Liver (tissue), 9 donors: ENCODE results near the gene PLCG2. TPM values are rescaled to one million over a fixed set of nuclear protein-coding genes. Genes with fewer than 3 reads are reported as not detected.

Experiments used
- DNase-seq: peaks from one replicate; pipeline ENCODE4 v3.0.0-alpha.2; 2017; ENCODE audit warnings: low spot score
- H3K27ac ChIP-seq, 2 donors: one replicate each; pipeline ENCODE4 v1.7.0; 2013; ENCODE audit warnings: inconsistent platforms in 2 of 2, low read length in 2 of 2, control low read depth in 1 of 2, low read depth in 1 of 2, mild to moderate bottlenecking in 1 of 2
- H3K27me3 ChIP-seq, 4 donors: one replicate each; pipeline versions ENCODE4 v1.6.1 to v1.7.0; 2013; ENCODE audit warnings: low read length in 3 of 4, inconsistent platforms in 1 of 4, mild to moderate bottlenecking in 1 of 4, moderate library complexity in 1 of 4; ENCODE audit not compliant: control insufficient read depth in 4 of 4, insufficient read depth in 4 of 4
- H3K36me3 ChIP-seq, 4 donors: one replicate each; pipeline versions ENCODE4 v1.6.1 to v1.7.0; 2013; ENCODE audit warnings: low read length in 3 of 4, mild to moderate bottlenecking in 3 of 4, low read depth in 1 of 4, moderate library complexity in 1 of 4; ENCODE audit not compliant: control insufficient read depth in 4 of 4, insufficient read depth in 3 of 4
- H3K4me1 ChIP-seq, 4 donors: one replicate each; pipeline versions ENCODE4 v1.6.1 to v1.7.0; 2013; ENCODE audit warnings: low read length in 3 of 4, mild to moderate bottlenecking in 3 of 4, moderate library complexity in 1 of 4; ENCODE audit not compliant: control insufficient read depth in 4 of 4, insufficient read depth in 4 of 4
- H3K4me3 ChIP-seq, 3 donors: one replicate each; pipeline versions ENCODE4 v1.6.1 to v1.7.0; 2013; ENCODE audit warnings: low read length in 3 of 3, control low read depth in 1 of 3, low read depth in 1 of 3, mild to moderate bottlenecking in 1 of 3
- H3K9ac ChIP-seq, 2 donors: one replicate each; pipeline ENCODE4 v1.7.0; 2013; ENCODE audit warnings: low read length in 2 of 2, mild to moderate bottlenecking in 2 of 2, moderate library complexity in 2 of 2, control low read depth in 1 of 2, low read depth in 1 of 2
- H3K9me3 ChIP-seq, 4 donors: one replicate each; pipeline versions ENCODE4 v1.6.1 to v1.7.0; 2013; ENCODE audit warnings: low read length in 3 of 4; ENCODE audit not compliant: control insufficient read depth in 4 of 4
- EGR1 ChIP-seq, 2 donors: IDR thresholded peaks; 2 replicates each; pipeline ENCODE4 v1.6.1; 2016 to 2018; ENCODE audit warnings: antibody characterized with exemption in 2 of 2, low read depth in 2 of 2
- FOXA1 ChIP-seq: IDR thresholded peaks from 2 replicates; pipeline ENCODE4 v1.6.1; 2016; ENCODE audit warnings: antibody characterized with exemption
- FOXA2 ChIP-seq: IDR thresholded peaks from 2 replicates; pipeline ENCODE4 v1.6.1; 2016; ENCODE audit warnings: antibody characterized with exemption
- GABPA ChIP-seq, 2 donors: IDR thresholded peaks in 1 of 2; conservative IDR thresholded peaks in 1 of 2; 2 replicates each; pipeline ENCODE4 v1.6.1; 2016; ENCODE audit warnings: antibody characterized with exemption in 2 of 2, mild to moderate bottlenecking in 1 of 2, moderate library complexity in 1 of 2
- TAF1 ChIP-seq: conservative IDR thresholded peaks from 2 replicates; pipeline ENCODE4 v1.6.1; 2016; ENCODE audit warnings: antibody characterized with exemption, mild to moderate bottlenecking
- ZBTB33 ChIP-seq: IDR thresholded peaks from 2 replicates; pipeline ENCODE4 v1.6.1; 2016; ENCODE audit warnings: antibody characterized with exemption
- WGBS: extraction: QIAGEN DNeasy Blood & Tissue Kit; methylation state at CpG from one replicate; pipeline ENCODE4 v1.1.7; 2013; 5-methylcytosine and 5-hydroxymethylcytosine counted together
- polyA plus RNA-seq, 2 donors: library from polyadenylated mRNA; stranded (reverse) in 1 of 2; unstranded in 1 of 2; fragments of 200-250 nt in 1 of 2; fragments of >200 nt in 1 of 2; fragmentation: Nextera tagmentation in 1 of 2; extraction: Ambion mirVana in 1 of 2; gene quantifications; one replicate each; pipeline versions ENCODE4 v1.2.1 to v1.2.3, GENCODE V29; 2013 to 2015
- total RNA-seq, 2 donors: library from RNA; depleted of rRNA; stranded (reverse); fragments of >200 nt; gene quantifications; one replicate each; pipeline ENCODE4 v1.2.3, GENCODE V29; 2014
- TF ChIP-seq, protein P1 (sequence below): fragments of 150-350 bp; IDR thresholded peaks from 2 replicates; pipeline ENCODE4 v1.5.1; 2017; ENCODE audit warnings: improper control_type of control experiment, low read depth, low read length; ENCODE audit not compliant: missing input control
- TF ChIP-seq, protein P2 (sequence below): IDR thresholded peaks from 2 replicates; pipeline ENCODE4 v1.6.1; 2016; ENCODE audit warnings: antibody characterized with exemption
- TF ChIP-seq, protein P3 (sequence below): IDR thresholded peaks from 2 replicates; pipeline ENCODE4 v1.6.1; 2016; ENCODE audit warnings: antibody characterized with exemption, mild to moderate bottlenecking
- donor health status: healthy.
- donor health status: healthy.
- donor health status: healthy.
- donor health status: healthy.
- donor health status: healthy.

PLCG2 gene
- total and polyA plus RNA-seq, 4 donors: 7.1 to 21.6 (median 15.8) TPM

DNA sequence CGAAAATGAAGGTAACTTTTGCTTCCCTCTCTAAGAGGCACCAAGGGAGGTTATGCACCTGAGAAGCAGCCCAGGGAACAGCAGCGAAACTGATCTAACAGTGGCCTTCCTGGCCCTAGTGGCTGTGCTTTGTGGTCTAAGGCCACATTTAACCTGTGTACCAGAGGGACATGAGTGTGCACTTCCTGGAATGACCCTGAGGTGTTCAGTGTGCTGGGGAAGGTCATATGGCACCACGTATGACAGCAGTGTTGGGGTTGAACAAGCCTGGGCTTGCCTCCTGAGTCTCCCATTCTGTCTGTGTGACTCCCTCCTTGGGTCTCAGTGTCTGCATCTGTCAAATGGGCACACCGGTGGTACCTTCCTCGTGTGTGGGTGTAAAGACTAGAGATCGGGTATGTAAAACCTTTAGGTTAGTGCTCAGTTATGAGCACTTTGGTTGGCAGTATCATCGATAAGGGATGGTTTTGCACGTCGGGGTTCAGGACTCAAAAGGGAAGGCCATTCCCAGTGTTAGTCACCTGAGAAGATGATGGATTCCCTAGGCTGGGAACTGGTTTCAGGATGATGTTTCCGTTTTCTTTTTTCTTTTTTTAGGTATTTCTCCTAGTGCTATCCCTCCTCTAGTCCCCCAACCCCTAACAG, 31.9 kb downstream of the PLCG2 start:
- peak overlapping the region in 1 of 2 donors; percentile 21 for H3K27ac ChIP-seq
- H3K9me3 ChIP-seq: no peaks in the 10 kb centered on the region
- H3K4me1 ChIP-seq: peaks cover 0 to 8% (median 5%) of the 10 kb centered on the region in 4 donors
- WGBS: 79% methylated on average over 10 of the region's 10 CpGs
- no peak for DNase-seq
- H3K9ac ChIP-seq: no peak overlapping the region
- TF ChIP-seq ZBTB33: no peak
- TF ChIP-seq FOXA1: no peak
- no peak for TF ChIP-seq FOXA2
- TF ChIP-seq, protein P1, sequence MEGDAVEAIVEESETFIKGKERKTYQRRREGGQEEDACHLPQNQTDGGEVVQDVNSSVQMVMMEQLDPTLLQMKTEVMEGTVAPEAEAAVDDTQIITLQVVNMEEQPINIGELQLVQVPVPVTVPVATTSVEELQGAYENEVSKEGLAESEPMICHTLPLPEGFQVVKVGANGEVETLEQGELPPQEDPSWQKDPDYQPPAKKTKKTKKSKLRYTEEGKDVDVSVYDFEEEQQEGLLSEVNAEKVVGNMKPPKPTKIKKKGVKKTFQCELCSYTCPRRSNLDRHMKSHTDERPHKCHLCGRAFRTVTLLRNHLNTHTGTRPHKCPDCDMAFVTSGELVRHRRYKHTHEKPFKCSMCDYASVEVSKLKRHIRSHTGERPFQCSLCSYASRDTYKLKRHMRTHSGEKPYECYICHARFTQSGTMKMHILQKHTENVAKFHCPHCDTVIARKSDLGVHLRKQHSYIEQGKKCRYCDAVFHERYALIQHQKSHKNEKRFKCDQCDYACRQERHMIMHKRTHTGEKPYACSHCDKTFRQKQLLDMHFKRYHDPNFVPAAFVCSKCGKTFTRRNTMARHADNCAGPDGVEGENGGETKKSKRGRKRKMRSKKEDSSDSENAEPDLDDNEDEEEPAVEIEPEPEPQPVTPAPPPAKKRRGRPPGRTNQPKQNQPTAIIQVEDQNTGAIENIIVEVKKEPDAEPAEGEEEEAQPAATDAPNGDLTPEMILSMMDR: no peak
- no peak for TF ChIP-seq EGR1 (IDR thresholded peaks at IDR 0.05; ENCODE audit: low read depth in 2 of 2)
- TF ChIP-seq TAF1: no peak
- TF ChIP-seq, protein P2, sequence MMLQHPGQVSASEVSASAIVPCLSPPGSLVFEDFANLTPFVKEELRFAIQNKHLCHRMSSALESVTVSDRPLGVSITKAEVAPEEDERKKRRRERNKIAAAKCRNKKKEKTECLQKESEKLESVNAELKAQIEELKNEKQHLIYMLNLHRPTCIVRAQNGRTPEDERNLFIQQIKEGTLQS: no peak
- TF ChIP-seq GABPA (IDR thresholded peaks at IDR 0.05 in 1 of 2, conservative IDR thresholded peaks at IDR 0.05 in 1 of 2): no peak
- no peak overlapping the region for H3K4me3 ChIP-seq
- no peaks in the 10 kb centered on the region for H3K27me3 ChIP-seq
- H3K36me3 ChIP-seq: no peaks in the 10 kb centered on the region

- Histone ChIP-seq H3K9ac (no peak overlapping the region), H3K9me3 (no peaks in the 10 kb centered on the region), H3K27me3 (no peaks in the 10 kb centered on the region), H3K27ac (no peak overlapping the region), H3K36me3 (no peaks in the 10 kb centered on the region), H3K4me1 (peaks cover 0 to 8% (median 5%) of the 10 kb centered on the region in 4 donors), H3K4me3 (no peak overlapping the region)
- TF ChIP-seq GABPA (IDR thresholded peaks at IDR 0.05 in 1 of 2, conservative IDR thresholded peaks at IDR 0.05 in 1 of 2): no peak
- TF ChIP-seq, protein P3, sequence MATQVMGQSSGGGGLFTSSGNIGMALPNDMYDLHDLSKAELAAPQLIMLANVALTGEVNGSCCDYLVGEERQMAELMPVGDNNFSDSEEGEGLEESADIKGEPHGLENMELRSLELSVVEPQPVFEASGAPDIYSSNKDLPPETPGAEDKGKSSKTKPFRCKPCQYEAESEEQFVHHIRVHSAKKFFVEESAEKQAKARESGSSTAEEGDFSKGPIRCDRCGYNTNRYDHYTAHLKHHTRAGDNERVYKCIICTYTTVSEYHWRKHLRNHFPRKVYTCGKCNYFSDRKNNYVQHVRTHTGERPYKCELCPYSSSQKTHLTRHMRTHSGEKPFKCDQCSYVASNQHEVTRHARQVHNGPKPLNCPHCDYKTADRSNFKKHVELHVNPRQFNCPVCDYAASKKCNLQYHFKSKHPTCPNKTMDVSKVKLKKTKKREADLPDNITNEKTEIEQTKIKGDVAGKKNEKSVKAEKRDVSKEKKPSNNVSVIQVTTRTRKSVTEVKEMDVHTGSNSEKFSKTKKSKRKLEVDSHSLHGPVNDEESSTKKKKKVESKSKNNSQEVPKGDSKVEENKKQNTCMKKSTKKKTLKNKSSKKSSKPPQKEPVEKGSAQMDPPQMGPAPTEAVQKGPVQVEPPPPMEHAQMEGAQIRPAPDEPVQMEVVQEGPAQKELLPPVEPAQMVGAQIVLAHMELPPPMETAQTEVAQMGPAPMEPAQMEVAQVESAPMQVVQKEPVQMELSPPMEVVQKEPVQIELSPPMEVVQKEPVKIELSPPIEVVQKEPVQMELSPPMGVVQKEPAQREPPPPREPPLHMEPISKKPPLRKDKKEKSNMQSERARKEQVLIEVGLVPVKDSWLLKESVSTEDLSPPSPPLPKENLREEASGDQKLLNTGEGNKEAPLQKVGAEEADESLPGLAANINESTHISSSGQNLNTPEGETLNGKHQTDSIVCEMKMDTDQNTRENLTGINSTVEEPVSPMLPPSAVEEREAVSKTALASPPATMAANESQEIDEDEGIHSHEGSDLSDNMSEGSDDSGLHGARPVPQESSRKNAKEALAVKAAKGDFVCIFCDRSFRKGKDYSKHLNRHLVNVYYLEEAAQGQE: no peak
- no peak for DNase-seq
- WGBS: 83% methylated on average over 2 of the region's 2 CpGs
These were observed 34.6 kb downstream of the PLCG2 start for GRCh38 chr16:81813648-81814047.
